Heart left ventricle (tissue), 13 donors: ENCODE results near the gene CD209.

Experiments
- POLR2A ChIP-seq, 2 donors: fragments of 450-650 bp; IDR thresholded peaks; one replicate each; pipeline ENCODE4 v1.6.1; 2017; ENCODE audit warnings: antibody characterized with exemption in 2 of 2, mild to moderate bottlenecking in 2 of 2, moderate library complexity in 2 of 2
- TF ChIP-seq, protein P1 (sequence below), 12 donors: fragments of 200-600 bp; sonication (generic) in 4 of 12; IDR thresholded peaks; one replicate each; pipeline versions ENCODE4 v1.5.0 to v1.8.0; 2018 to 2022; ENCODE audit warnings: antibody characterized with exemption in 12 of 12, mild to moderate bottlenecking in 5 of 12
- donor health status: ischemic (EF 13 %, LVEDD 7.1; RV severe dilation, severe dysfunction).
- donor health status: DM: no; HTN: yes; CAD: no.
- donor health status: DM: no; HTN: no; CAD: no.
- donor health status: ischemic (EF 25% LVEDD 6.9; RV normal size, moderate dysfunction).
- donor health status: ischemic (EF 25% LVEDD 5.7; RV mildly dilated, moderate dysfunction).
- donor health status: ischemic (EF 35%, LVEDD 5.7; RV mildly dilated, moderate dysfunction).
- donor health status: nonischemic (EF 11% LVEDD 7.7; RV severe dilation, severe dysfunction).
- donor health status: DM: yes; HTN: yes; CAD: no.
- donor health status: PGD.
- donor health status: ischemic (EF 29% LVEDD 5.4; RV normal size, mild dysfunction).
- donor health status: nonischemic (EF 23%, LVEDD 6.1; RV moderate dilation, normal function).

DNA sequence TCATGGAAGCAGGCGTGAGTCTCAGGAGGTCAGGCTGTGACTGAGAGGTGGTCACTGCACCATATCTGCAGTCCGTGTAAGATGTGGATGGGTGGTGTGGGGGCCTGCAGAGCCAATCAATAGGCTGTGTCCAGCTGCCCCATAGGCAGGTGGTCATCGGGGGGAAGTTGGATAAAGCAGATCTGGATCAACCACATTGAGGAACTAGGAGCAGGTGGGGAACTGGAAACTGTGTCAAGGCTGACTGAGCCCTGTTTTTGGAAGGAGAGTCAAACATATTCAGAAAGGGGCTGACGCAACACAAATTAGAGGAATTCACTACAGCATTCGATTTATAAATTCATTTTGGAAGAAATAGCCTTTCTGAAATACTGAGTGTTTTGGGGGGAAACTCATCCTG is 30.7 kb upstream of the CD209 start:
- no peak for TF ChIP-seq POLR2A (IDR thresholded peaks at IDR 0.05)
- TF ChIP-seq, protein P1, sequence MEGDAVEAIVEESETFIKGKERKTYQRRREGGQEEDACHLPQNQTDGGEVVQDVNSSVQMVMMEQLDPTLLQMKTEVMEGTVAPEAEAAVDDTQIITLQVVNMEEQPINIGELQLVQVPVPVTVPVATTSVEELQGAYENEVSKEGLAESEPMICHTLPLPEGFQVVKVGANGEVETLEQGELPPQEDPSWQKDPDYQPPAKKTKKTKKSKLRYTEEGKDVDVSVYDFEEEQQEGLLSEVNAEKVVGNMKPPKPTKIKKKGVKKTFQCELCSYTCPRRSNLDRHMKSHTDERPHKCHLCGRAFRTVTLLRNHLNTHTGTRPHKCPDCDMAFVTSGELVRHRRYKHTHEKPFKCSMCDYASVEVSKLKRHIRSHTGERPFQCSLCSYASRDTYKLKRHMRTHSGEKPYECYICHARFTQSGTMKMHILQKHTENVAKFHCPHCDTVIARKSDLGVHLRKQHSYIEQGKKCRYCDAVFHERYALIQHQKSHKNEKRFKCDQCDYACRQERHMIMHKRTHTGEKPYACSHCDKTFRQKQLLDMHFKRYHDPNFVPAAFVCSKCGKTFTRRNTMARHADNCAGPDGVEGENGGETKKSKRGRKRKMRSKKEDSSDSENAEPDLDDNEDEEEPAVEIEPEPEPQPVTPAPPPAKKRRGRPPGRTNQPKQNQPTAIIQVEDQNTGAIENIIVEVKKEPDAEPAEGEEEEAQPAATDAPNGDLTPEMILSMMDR (IDR thresholded peaks at IDR 0.05), result no peak
